GM23338 (cell line): ENCODE data around the gene SYNE3. TPM values are rescaled to one million over a fixed set of nuclear protein-coding genes. Genes with fewer than 3 reads are reported as not detected.

Experiments used
- ATAC-seq: fragments of 200-7000 bp; cut with Tn5 transposase; 3 replicates; pipeline ENCODE4 v1.9.1; 2020
- DNase-seq: peaks from one replicate; pipeline ENCODE4 v3.0.0-alpha.2; 2015; ENCODE audit warnings: low spot score
- H2AFZ ChIP-seq: fragments of 200-600 bp; sonication (generic); 2 replicates; pipeline ENCODE4 v1.8.0; 2016; ENCODE audit warnings: antibody characterized with exemption, mild to moderate bottlenecking, moderate library complexity
- H3F3A ChIP-seq: fragments of 200-600 bp; sonication (generic); replicated peaks from 2 replicates; pipeline ENCODE4 v1.8.0; 2017; ENCODE audit warnings: antibody characterized with exemption, mixed run types, low read depth
- H3K27ac ChIP-seq: fragments of 200-600 bp; sonication (generic); 2 replicates; pipeline ENCODE4 v1.6.1; 2016; ENCODE audit warnings: low read depth
- H3K27me3 ChIP-seq: fragments of 200-600 bp; sonication (generic); 2 replicates; pipeline ENCODE4 v1.8.0; 2016; ENCODE audit warnings: mild to moderate bottlenecking, mixed run types, moderate library complexity; ENCODE audit not compliant: insufficient read depth
- H3K36me3 ChIP-seq: fragments of 200-600 bp; sonication (generic); 2 replicates; pipeline ENCODE4 v1.8.0; 2016; ENCODE audit warnings: mild to moderate bottlenecking; ENCODE audit not compliant: insufficient read depth
- H3K4me1 ChIP-seq: fragments of 200-600 bp; sonication (generic); 2 replicates; pipeline ENCODE4 v1.8.0; 2016; ENCODE audit warnings: mild to moderate bottlenecking, moderate library complexity; ENCODE audit not compliant: insufficient read depth
- H3K4me2 ChIP-seq: fragments of 200-600 bp; sonication (generic); 2 replicates; pipeline ENCODE4 v1.7.1; 2017; ENCODE audit warnings: mixed run types
- H3K4me3 ChIP-seq: fragments of 200-600 bp; sonication (generic); 2 replicates; pipeline ENCODE4 v1.6.1; 2016; ENCODE audit warnings: mixed run types
- H3K79me2 ChIP-seq: fragments of 200-600 bp; sonication (generic); replicated peaks from 2 replicates; pipeline ENCODE4 v1.8.0; 2017; ENCODE audit warnings: mild to moderate bottlenecking; ENCODE audit not compliant: insufficient read depth
- H3K9me2 ChIP-seq: fragments of 200-600 bp; sonication (generic); 2 replicates; pipeline ENCODE4 v1.8.0; 2017; ENCODE audit not compliant: insufficient read depth
- H4K20me1 ChIP-seq: fragments of 200-600 bp; sonication (generic); replicated peaks from 2 replicates; pipeline ENCODE4 v1.8.0; 2017; ENCODE audit warnings: mild to moderate bottlenecking; ENCODE audit not compliant: insufficient read depth
- H3K27ac Mint-ChIP-seq: 2 replicates; pipeline ENCODE4 v1.8.0; 2020; ENCODE audit warnings: inconsistent platforms, mild to moderate bottlenecking, moderate library complexity, mixed read lengths
- H3K27me3 Mint-ChIP-seq: 3 replicates; pipeline ENCODE4 v1.8.0; 2022; ENCODE audit warnings: low read depth, mild to moderate bottlenecking, moderate library complexity, mixed read lengths, inconsistent platforms; ENCODE audit not compliant: insufficient read depth, poor library complexity
- H3K36me3 Mint-ChIP-seq: 3 replicates; pipeline ENCODE4 v1.8.0; 2021; ENCODE audit warnings: low read depth, mild to moderate bottlenecking, inconsistent platforms, moderate library complexity, mixed read lengths
- H3K4me1 Mint-ChIP-seq: 3 replicates; pipeline ENCODE4 v1.8.0; 2020; ENCODE audit warnings: mild to moderate bottlenecking, inconsistent platforms, mixed read lengths
- H3K4me3 Mint-ChIP-seq: 3 replicates; pipeline ENCODE4 v1.8.0; 2021; ENCODE audit warnings: moderate library complexity, mild to moderate bottlenecking, inconsistent platforms, mixed read lengths
- H3K9me3 Mint-ChIP-seq: 3 replicates; pipeline ENCODE4 v1.8.0; 2020; ENCODE audit warnings: moderate library complexity, mild to moderate bottlenecking, inconsistent platforms, mixed read lengths
- CREB1 ChIP-seq: fragments of 250-450 bp; sonication (Bioruptor Pico); IDR thresholded peaks from 2 replicates; pipeline ENCODE4 v1.5.0; 2020; ENCODE audit warnings: low read depth, mild to moderate bottlenecking, moderate library complexity
- EZH2 ChIP-seq: fragments of 200-600 bp; sonication (generic); IDR thresholded peaks from one replicate; pipeline ENCODE4 v1.8.0; 2017; ENCODE audit warnings: antibody characterized with exemption, mild to moderate bottlenecking, low read depth; ENCODE audit not compliant: unreplicated experiment
- EZH2phosphoT487 ChIP-seq: fragments of 200-600 bp; sonication (generic); IDR thresholded peaks from one replicate; pipeline ENCODE4 v1.8.1; 2018; ENCODE audit warnings: antibody characterized with exemption; ENCODE audit not compliant: unreplicated experiment
- JUNB ChIP-seq: IDR thresholded peaks from one replicate; pipeline ENCODE4 v1.6.1; 2016; ENCODE audit warnings: antibody characterized with exemption; ENCODE audit not compliant: unreplicated experiment
- NANOG ChIP-seq: IDR thresholded peaks from 2 replicates; pipeline ENCODE4 v1.6.1; 2016; ENCODE audit warnings: antibody characterized with exemption, borderline replicate concordance
- POLR2AphosphoS5 ChIP-seq: IDR thresholded peaks from 2 replicates; pipeline ENCODE4 v1.6.1; 2016; ENCODE audit warnings: antibody characterized with exemption, low read depth
- STAT1 ChIP-seq: IDR thresholded peaks from one replicate; pipeline ENCODE4 v1.6.1; 2016; ENCODE audit warnings: antibody characterized with exemption; ENCODE audit not compliant: unreplicated experiment
- ZNF114 ChIP-seq: fragments of 250-450 bp; sonication (Bioruptor Pico); IDR thresholded peaks from 2 replicates; pipeline ENCODE4 v1.5.0; 2020; ENCODE audit warnings: mild to moderate bottlenecking, moderate library complexity
- ZNF331 ChIP-seq: fragments of 250-450 bp; sonication (Bioruptor Pico); IDR thresholded peaks from 2 replicates; pipeline ENCODE4 v1.5.0; 2020; ENCODE audit warnings: low read depth, mild to moderate bottlenecking, moderate library complexity
- polyA plus RNA-seq: library from polyadenylated mRNA; unstranded; fragments of >200 nt; fragmentation: Nextera tagmentation; extraction: Ambion mirVana; gene quantifications from 2 replicates; pipeline ENCODE4 v1.2.1, GENCODE V29; 2016
- total RNA-seq: library from RNA; depleted of rRNA; stranded (reverse); fragments of >200 nt; shearing (Covaris generic); gene quantifications from 2 replicates; pipeline ENCODE4 v1.2.3, GENCODE V29; 2014
- TF ChIP-seq, protein P1 (sequence below): IDR thresholded peaks from one replicate; pipeline ENCODE4 v1.6.1; 2018; ENCODE audit warnings: antibody characterized with exemption; ENCODE audit not compliant: unreplicated experiment
- TF ChIP-seq, protein P2 (sequence below), 2 experiments: fragments of 200-600 bp in 1 of 2; sonication (generic) in 1 of 2; conservative IDR thresholded peaks; 2 replicates each; pipeline versions ENCODE4 v1.5.1 to v1.6.1; 2016 to 2017; ENCODE audit warnings: antibody characterized with exemption in 2 of 2, low read depth in 2 of 2, mild to moderate bottlenecking in 2 of 2, moderate library complexity in 1 of 2
- TF ChIP-seq, protein P3 (sequence below): IDR thresholded peaks from 2 replicates; pipeline ENCODE4 v1.6.1; 2016; ENCODE audit warnings: antibody characterized with exemption

The SYNE3 gene
- total and polyA plus RNA-seq, 2 experiments from 2014 or later, result 0.02 to 0.03 TPM

DNA sequence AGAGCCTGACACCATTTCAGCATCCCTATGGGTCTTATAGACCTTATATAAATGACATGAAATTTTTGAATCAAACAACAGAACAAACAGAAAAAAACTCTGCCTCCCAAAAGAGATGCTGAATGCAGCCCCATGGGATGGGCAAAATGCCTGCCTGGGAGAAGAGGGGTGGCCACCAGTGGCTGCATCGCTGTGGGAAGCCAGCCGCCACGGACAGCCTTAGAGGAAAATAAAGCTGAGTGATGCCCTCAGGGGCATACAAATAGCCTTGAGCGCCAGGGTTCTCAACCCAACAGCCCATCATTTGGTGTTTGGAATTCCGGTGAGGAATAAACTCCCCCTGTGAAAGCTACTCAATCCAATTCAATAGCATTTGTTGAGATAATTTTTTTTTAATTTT lies 22.9 kb downstream of the SYNE3 start (continued):
- TF ChIP-seq, protein P1, sequence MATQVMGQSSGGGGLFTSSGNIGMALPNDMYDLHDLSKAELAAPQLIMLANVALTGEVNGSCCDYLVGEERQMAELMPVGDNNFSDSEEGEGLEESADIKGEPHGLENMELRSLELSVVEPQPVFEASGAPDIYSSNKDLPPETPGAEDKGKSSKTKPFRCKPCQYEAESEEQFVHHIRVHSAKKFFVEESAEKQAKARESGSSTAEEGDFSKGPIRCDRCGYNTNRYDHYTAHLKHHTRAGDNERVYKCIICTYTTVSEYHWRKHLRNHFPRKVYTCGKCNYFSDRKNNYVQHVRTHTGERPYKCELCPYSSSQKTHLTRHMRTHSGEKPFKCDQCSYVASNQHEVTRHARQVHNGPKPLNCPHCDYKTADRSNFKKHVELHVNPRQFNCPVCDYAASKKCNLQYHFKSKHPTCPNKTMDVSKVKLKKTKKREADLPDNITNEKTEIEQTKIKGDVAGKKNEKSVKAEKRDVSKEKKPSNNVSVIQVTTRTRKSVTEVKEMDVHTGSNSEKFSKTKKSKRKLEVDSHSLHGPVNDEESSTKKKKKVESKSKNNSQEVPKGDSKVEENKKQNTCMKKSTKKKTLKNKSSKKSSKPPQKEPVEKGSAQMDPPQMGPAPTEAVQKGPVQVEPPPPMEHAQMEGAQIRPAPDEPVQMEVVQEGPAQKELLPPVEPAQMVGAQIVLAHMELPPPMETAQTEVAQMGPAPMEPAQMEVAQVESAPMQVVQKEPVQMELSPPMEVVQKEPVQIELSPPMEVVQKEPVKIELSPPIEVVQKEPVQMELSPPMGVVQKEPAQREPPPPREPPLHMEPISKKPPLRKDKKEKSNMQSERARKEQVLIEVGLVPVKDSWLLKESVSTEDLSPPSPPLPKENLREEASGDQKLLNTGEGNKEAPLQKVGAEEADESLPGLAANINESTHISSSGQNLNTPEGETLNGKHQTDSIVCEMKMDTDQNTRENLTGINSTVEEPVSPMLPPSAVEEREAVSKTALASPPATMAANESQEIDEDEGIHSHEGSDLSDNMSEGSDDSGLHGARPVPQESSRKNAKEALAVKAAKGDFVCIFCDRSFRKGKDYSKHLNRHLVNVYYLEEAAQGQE, result no peak

DNA sequence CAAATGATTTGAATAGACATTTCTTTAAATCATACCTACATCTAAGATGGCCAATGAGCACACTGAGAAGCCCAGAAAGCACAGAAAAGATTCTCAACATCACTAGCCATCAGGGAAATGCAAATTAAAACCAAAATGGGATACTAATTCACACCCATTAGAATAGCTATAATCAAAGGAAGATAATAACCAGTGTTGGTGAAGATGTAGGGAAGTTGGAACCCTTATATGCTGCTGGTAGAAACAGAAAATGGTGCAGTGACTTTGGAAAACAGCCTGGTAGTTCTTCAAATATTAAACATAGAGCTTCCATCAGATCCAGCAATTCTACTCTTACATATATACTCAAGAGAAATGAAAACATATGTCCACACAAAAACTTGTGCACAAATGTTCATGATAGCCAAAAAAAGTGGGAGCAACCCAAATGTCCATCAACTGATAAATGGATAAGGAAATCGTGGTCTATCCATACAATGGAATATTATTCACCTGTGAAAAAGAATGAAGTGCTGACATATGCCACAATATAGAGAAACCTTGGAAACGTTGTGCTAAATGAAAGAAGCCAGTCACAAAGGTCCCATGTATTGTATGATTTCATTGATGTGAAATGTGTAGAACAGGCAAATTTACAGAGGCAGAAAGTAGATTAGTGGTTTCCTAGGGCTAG lies 24.4 kb downstream of the SYNE3 start:
- Mint-ChIP-seq H3K36me3 (no peaks in the 10 kb centered on the region), H3K27me3 (peaks cover 3% of the 10 kb centered on the region), H3K4me1 (no peaks in the 10 kb centered on the region), H3K9me3 (no peaks in the 10 kb centered on the region), H3K27ac (no peak overlapping the region), H3K4me3 (no peak overlapping the region)
- no peak for DNase-seq
- Histone ChIP-seq H3K4me2 (no peak overlapping the region), H3K27ac (no peak overlapping the region), H3K9me2 (no peaks in the 10 kb centered on the region), H3K4me1 (no peaks in the 10 kb centered on the region), H2AFZ (no peak overlapping the region), H3K36me3 (no peaks in the 10 kb centered on the region), H3K4me3 (no peak overlapping the region), H3F3A (no peaks in the 10 kb centered on the region), H3K27me3 (no peaks in the 10 kb centered on the region), H3K79me2 (no peaks in the 10 kb centered on the region), H4K20me1 (no peaks in the 10 kb centered on the region)
- no peak for ATAC-seq
- TF ChIP-seq POLR2AphosphoS5 (no peak), STAT1 (no peak), CREB1 (CRISPR knock-in tag) (no peak), EZH2phosphoT487 (no peak), NANOG (no peak), EZH2 (no peak), ZNF114 (CRISPR knock-in tag) (no peak), JUNB (no peak), ZNF331 (CRISPR knock-in tag) (no peak)
- TF ChIP-seq, protein P2, sequence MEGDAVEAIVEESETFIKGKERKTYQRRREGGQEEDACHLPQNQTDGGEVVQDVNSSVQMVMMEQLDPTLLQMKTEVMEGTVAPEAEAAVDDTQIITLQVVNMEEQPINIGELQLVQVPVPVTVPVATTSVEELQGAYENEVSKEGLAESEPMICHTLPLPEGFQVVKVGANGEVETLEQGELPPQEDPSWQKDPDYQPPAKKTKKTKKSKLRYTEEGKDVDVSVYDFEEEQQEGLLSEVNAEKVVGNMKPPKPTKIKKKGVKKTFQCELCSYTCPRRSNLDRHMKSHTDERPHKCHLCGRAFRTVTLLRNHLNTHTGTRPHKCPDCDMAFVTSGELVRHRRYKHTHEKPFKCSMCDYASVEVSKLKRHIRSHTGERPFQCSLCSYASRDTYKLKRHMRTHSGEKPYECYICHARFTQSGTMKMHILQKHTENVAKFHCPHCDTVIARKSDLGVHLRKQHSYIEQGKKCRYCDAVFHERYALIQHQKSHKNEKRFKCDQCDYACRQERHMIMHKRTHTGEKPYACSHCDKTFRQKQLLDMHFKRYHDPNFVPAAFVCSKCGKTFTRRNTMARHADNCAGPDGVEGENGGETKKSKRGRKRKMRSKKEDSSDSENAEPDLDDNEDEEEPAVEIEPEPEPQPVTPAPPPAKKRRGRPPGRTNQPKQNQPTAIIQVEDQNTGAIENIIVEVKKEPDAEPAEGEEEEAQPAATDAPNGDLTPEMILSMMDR (conservative IDR thresholded peaks at IDR 0.05; ENCODE audit: low read depth in 2 of 2), result no peak
- TF ChIP-seq, protein P3, sequence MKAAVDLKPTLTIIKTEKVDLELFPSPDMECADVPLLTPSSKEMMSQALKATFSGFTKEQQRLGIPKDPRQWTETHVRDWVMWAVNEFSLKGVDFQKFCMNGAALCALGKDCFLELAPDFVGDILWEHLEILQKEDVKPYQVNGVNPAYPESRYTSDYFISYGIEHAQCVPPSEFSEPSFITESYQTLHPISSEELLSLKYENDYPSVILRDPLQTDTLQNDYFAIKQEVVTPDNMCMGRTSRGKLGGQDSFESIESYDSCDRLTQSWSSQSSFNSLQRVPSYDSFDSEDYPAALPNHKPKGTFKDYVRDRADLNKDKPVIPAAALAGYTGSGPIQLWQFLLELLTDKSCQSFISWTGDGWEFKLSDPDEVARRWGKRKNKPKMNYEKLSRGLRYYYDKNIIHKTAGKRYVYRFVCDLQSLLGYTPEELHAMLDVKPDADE, result no peak
- TF ChIP-seq, protein P1, result no peak
